HG02970 (cell line): ENCODE data around the gene RLN1.
"Not testable (repeated sequence)": the region's sequence is repeated elsewhere in the genome, so short reads cannot be mapped to it uniquely, and the experiment has no call there.

Experiments used
- ATAC-seq: cut with Tn5 transposase; IDR thresholded peaks from one replicate; pipeline ENCODE4 v1.9.1; 2021; ENCODE audit warnings: mild to moderate bottlenecking, moderate library complexity, moderate number of reproducible peaks; ENCODE audit not compliant: unreplicated experiment, low FRiP score

Gene RLN1

GRCh38 chr9:5338992-5339981, at the start of gene RLN1:
Gene RLN1, minus strand, starts transcription at chr9:5339876. Its CDS starts 130 bp downstream, at chr9:5339746.
- peak; percentile 98 for ATAC-seq

- no peak for ATAC-seq
Observed at GRCh38 chr9:5389109-5389732, 49.5 kb upstream of the RLN1 start.

GRCh38 chr9:5388026-5388819, 48.5 kb upstream of the RLN1 start:
- ATAC-seq: no peak

- ATAC-seq: no peak
Observed at GRCh38 chr9:5384436-5384835, 44.8 kb upstream of the RLN1 start.

- no peak for ATAC-seq
Observed at GRCh38 chr9:5382479-5382878, 42.8 kb upstream of the RLN1 start.

GRCh38 chr9:5375790-5376477, 36.3 kb upstream of the RLN1 start:
- no peak for ATAC-seq

- no peak for ATAC-seq
Observed at GRCh38 chr9:5375091-5375490, 35.4 kb upstream of the RLN1 start.

- no peak for ATAC-seq
Observed at GRCh38 chr9:5364294-5365024, 24.8 kb upstream of the RLN1 start.

- ATAC-seq: no peak
Observed at GRCh38 chr9:5361326-5362010, 21.8 kb upstream of the RLN1 start.

GRCh38 chr9:5360341-5360740, 20.7 kb upstream of the RLN1 start:
- no peak for ATAC-seq

GRCh38 chr9:5357431-5358105, 17.9 kb upstream of the RLN1 start:
- ATAC-seq: no peak

GRCh38 chr9:5355817-5356216, 16.1 kb upstream of the RLN1 start:
- ATAC-seq: no peak

GRCh38 chr9:5355226-5355625, 15.6 kb upstream of the RLN1 start:
- no peak for ATAC-seq

- ATAC-seq: no peak
Observed at GRCh38 chr9:5354184-5354583, 14.5 kb upstream of the RLN1 start.

- ATAC-seq: no peak
Observed at GRCh38 chr9:5352637-5353248, 13.1 kb upstream of the RLN1 start.

- ATAC-seq: no peak
Observed at GRCh38 chr9:5336688-5337087, 3.0 kb downstream of the RLN1 start.

- ATAC-seq: not testable (repeated sequence)
Observed at GRCh38 chr9:5331276-5331675, 8.4 kb downstream of the RLN1 start.

GRCh38 chr9:5326893-5327548, 12.7 kb downstream of the RLN1 start:
- ATAC-seq: no peak
